NCI-H146 treated with DMSO at 0.1 percent for 48 hours (cell line): ENCODE results near the gene TNFAIP8L1.

Experiments
- DNase-seq: peaks from one replicate; lab custom pipeline; 2025; ENCODE audit not compliant: unreplicated experiment; lab: John Stamatoyannopoulos, UW

TNFAIP8L1 gene

DNA sequence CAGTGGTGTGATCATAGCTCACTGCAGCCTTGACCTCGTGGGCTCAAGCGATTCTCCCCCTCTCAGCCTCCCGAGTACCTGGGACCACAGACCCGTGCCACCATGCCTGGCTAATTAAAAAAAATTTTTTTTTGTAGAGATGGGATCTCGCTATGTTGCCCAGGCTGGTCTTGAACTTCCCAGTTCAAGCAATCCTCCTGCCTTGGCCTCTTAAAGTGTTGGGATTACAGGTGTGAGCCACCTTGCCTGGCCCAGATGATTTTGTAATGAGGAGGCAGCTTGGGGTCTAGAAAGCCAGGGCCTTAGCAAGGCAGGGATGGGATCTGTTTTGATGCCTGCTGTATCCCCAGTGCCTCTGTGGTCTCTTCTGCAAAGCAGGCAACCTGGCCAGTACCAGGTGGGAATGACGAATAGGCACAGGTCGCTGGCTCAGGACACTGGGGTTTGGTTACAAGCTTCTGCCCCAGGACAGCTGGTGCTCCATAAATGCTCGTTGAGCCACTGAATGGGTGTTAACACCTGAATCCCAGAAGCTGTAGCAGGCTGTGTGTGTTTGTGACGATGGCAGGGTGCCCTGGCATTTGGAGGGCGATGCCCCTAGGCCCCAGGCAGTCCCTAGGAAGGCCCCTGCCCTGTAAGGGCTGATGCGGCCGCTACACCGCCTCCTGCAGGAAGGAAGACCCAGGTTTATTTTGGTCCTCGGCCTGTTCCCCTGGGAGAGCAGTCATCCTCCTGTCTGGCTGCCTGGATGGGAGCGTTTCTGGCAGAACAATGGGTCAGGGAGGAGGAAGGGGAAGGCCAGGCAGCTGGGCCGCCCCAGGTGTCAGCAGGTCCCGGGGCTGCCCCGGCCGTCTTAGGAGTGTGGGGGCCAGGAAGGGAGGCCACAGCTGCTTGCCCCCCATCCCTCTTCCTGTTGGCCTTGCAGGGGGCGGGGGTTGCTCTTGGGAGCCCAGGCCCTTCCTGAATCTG, 8.6 kb downstream of the TNFAIP8L1 start:
- no peak for DNase-seq

- DNase-seq, result no peak
Observed at GRCh38 chr19:4649392-4650047, 10.2 kb downstream of the TNFAIP8L1 start.

GRCh38 chr19:4650159-4650558, 10.8 kb downstream of the TNFAIP8L1 start:
- DNase-seq, result no peak

DNA sequence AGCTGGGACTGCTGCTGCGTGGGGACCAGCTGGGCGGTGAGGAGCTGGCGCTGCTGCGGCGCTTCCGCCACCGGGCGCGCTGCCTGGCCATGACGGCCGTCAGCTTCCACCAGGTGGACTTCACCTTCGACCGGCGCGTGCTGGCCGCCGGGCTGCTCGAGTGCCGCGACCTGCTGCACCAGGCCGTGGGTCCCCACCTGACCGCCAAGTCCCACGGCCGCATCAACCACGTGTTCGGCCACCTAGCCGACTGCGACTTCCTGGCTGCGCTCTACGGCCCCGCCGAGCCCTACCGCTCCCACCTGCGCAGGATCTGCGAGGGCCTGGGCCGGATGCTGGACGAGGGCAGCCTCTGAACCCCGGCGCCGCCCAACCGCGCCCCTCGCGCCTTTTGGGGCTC, 12.8 kb downstream of the TNFAIP8L1 start:
- DNase-seq, result no peak

GRCh38 chr19:4653793-4654436, 14.6 kb downstream of the TNFAIP8L1 start:
- DNase-seq, result no peak

DNA sequence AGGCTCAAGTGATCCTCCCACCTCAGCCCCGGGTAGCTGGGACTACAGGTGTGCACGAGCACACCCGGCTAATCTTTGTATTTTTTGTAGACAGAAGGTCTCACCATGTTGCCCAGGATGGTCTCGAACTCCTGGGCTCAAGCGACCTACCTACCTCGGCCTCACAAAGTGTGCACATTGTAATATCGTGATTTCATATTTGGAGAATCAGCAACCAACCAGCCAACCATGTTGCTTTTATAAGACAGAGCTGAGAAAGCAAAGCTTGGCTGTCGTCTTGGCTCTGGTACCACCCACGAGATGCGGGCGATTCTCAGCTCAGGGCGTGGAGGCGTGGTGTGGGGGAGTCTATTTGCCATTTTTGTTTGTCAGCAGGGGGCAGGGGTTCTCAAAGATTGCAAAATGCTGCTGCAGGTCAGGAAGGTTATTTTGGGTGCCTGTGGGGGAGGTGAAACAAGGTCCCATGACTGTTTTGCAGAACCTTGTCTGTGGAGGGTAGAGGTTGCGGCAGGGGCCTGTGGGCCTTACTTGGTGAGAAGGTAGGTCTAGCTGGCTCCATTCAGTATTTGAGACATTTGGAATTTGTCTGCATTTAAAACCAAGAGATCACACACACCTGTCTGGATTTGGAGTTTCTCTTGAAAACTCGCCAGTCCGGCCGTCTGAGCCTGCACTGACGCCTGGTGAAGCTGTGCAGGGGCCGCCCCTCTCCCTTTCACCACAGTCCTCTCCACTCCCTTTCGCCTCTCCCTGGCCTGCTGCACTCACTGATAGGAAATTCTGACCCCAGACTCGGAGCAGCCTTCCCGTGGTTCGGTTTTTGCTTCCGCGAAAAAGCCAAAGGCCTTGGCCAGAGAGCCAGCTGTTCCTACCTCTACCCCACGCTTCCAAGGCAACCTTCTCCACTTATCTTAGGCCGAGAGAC, 15.4 kb downstream of the TNFAIP8L1 start:
- DNase-seq, result no peak

- DNase-seq, result no peak
Observed at GRCh38 chr19:4656102-4656501, 16.8 kb downstream of the TNFAIP8L1 start.

DNA sequence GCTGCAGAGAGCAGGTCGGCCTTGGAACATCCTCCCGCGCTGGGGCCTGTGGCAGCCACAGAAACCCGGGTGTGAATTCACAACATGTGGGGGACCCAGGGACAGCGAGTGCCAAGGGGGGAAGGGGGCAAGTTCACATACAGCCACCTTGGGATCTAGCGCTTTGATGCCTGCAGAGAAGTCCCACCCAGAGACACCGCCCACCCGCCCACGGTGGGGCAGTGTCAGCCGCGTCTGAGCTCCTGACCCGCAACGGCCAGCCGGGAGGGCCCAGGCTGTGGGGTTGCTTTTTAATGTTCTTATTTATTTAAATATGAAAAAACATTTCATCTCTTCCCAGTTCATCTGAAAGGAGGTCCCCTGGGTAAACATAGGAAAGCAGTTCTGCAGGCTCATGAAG, 17.9 kb downstream of the TNFAIP8L1 start:
- no peak for DNase-seq

DNA sequence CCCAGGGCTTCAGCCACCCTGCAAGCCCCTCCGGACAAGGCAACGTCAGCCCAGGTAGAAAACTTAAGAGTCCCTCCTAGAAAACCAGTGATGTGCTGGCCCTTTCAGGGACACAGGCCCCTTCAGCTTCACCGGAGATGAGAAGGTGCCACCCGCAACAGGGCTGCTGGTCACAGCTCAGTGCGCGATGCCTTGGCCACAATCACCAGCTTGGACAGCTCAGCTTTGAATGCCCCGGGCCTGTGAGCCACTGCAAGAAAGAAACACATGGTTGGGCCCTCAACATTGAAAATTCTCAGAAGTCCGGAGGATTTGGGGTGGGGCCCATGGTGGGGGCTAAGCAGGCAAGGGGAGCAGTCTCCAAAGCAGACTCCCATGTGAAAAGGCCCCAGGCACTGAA, 18.5 kb downstream of the TNFAIP8L1 start:
- DNase-seq, result no peak

- DNase-seq, result no peak
Observed at GRCh38 chr19:4660181-4660791, 21.0 kb downstream of the TNFAIP8L1 start.

GRCh38 chr19:4660993-4661392, 21.7 kb downstream of the TNFAIP8L1 start:
- DNase-seq, result no peak

DNA sequence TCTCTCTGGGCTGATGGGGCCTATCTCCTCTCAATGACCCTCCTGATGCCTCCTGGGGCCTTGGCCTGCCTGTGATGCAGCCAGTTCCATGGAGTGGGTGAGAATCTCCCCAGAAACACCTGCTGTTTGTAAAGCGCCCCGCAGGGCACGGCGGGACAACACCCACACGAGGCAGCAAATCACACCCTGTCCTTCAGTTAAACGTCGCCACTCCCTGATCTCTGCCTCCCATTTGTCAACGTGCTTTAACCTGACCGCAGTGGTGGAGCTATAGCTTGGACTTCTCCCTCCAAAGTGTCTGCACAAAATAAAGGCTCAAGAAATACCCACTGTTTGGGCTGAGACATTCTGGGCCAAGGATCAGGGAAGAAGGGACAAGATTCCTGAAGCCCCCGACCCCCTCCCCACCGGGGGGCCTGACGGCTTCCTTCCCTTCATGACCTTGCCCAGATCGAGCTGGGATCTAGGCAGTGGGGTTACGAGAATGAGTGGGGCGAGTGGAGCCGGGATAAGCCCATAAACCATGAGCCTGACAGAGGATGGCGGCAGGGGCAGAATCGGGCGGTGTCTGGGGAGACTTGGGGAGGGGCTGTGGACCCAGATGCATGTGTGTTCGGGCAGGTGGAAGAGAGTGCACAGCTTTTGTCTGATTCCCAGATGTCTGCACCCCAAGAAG, 22.8 kb downstream of the TNFAIP8L1 start:
- DNase-seq, result no peak

GRCh38 chr19:4662812-4663211, 23.5 kb downstream of the TNFAIP8L1 start:
- no peak for DNase-seq

DNA sequence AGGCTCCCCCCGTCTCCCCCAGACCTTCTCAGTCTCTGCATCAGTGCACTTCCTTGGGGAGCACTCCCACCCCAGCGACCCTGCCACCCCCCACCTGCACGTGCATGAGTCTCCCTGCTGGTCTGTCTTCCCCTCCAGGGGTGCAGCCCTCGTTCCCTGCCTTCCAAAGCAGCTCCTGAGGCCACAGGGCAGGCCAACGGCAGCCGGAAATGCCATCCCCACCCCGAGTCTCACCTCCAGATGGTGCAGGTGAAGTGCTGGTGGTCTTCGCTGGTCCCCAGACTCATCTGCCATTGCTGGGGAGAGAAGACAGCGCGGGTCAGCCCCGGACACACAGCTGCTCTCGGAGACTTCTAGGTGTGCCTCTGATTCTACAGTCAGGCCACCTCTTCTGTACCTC, 25.3 kb downstream of the TNFAIP8L1 start:
- no peak for DNase-seq

- peak; percentile 34 for DNase-seq
Observed at GRCh38 chr19:4669723-4670480, 30.6 kb downstream of the TNFAIP8L1 start, which contains the start of gene MYDGF. TSS of gene MYDGF (minus strand) at chr19:4670342. CDS start at chr19:4670334, 8 bp downstream.

DNA sequence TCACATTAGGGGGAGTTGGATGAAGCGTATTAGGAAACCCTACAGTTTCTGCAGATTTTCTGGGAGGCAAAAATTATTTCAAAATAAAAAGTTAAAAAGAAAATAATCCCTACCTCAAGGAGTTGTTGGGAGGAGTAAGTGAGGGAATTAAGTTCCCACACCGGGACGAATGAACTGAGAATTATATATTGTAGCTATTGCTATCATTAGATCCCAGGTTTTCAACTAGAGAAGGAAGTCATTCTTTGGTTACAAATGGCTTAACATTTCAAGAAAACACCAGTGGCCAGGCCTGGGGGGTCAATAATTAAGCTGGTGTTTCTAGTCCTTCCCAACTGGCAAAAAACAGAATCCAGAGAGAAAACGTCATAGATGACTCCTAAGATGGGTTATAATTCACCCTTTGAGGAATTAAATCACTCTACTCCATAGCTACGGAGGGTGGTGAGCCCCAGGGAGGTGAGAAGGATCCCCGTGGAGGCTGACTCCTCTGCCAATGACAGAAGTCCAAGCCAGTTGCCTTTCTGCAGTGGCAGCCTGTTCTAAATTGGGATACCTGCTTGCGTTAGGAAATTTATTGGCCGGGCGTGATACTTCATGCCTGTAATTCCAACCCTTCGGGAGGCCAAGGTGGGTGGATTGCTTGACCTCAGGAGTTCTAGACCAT, 32.0 kb downstream of the TNFAIP8L1 start:
- no peak for DNase-seq

- no peak for DNase-seq
Observed at GRCh38 chr19:4673216-4673615, 33.9 kb downstream of the TNFAIP8L1 start.

DNA sequence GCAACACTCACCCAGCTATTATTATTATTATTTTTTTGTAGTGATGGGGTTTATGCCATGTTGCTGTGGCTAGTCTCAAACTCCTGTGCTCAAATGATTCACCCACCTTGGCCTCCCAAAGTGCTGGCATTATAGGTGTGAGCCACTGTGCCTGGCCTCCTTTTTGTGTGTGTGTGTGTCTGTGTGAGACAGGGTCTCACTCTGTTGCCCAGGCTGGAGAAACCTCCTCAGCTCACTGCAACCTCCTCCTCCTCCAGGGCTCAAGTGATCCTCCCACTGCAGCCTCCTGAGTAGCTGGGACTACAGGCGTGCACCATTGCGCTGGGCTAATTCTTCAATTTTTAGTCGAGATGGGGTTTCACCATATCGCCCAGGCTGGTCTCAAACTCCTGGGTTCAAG, 34.4 kb downstream of the TNFAIP8L1 start:
- DNase-seq, result no peak
